ENCODE results near the gene NCKAP5.

DNA sequence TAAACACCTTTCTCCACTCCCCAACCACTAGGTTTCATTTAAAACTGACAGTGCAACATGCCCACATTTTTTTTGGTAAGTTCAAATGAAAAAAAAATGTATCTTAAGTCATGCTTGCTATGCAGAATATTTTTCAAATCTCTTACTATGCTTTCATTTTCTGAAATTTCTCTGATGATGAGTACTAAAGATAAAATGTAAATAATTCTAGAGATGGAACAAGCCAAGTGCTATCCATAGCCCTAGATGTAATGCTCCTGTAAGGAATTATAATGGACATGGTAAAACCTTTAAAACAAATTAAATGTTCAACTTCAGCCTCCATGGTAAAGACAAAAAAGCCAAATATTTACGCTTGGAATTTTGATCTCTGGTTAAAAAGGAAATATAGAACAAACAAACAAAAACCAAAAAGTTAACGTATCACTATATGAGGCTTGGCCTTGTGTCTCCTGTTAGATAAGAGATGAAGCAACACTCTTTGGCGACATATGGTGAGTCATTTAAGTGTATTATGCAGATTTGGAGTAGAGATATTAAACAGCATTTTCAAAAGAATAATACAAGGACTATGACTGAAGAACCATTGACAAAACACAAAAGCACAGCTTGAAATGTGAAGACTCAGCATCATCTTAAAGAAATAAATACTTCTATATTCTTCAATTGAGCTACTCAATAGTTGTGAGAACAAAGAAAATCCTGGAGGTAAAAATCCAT lies 506.2 kb downstream of the NCKAP5 start:
- TF ChIP-seq POLR2A (IDR thresholded peaks at IDR 0.05; ENCODE audit: extremely low read depth, insufficient read length) = no peak
- TF ChIP-seq, protein P1, sequence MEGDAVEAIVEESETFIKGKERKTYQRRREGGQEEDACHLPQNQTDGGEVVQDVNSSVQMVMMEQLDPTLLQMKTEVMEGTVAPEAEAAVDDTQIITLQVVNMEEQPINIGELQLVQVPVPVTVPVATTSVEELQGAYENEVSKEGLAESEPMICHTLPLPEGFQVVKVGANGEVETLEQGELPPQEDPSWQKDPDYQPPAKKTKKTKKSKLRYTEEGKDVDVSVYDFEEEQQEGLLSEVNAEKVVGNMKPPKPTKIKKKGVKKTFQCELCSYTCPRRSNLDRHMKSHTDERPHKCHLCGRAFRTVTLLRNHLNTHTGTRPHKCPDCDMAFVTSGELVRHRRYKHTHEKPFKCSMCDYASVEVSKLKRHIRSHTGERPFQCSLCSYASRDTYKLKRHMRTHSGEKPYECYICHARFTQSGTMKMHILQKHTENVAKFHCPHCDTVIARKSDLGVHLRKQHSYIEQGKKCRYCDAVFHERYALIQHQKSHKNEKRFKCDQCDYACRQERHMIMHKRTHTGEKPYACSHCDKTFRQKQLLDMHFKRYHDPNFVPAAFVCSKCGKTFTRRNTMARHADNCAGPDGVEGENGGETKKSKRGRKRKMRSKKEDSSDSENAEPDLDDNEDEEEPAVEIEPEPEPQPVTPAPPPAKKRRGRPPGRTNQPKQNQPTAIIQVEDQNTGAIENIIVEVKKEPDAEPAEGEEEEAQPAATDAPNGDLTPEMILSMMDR (IDR thresholded peaks at IDR 0.05; ENCODE audit: low read depth, low read length) = no peak

Measured in NB4 (cell line).